HG03575 (cell line): Measurements from ENCODE around the gene MUTYH.
"Not testable (repeated sequence)": the region's sequence is repeated elsewhere in the genome, so short reads cannot be mapped to it uniquely, and the experiment has no call there.

Experiments used
- ATAC-seq: cut with Tn5 transposase; IDR thresholded peaks from one replicate; pipeline ENCODE4 v1.9.1; 2021; ENCODE audit not compliant: unreplicated experiment, insufficient number of reproducible peaks, low FRiP score; ENCODE audit errors: extremely low read depth

MUTYH gene

GRCh38 chr1:45339789-45340558 lies at the start of gene MUTYH, which contains the start of gene TOE1:
TSS of gene MUTYH (minus strand) at chr1:45340440. CDS start at chr1:45334505, 5,935 bp downstream.
TSS of gene TOE1 (plus strand) at chr1:45340170. CDS start at chr1:45340253, 83 bp downstream.
- no peak for ATAC-seq

- ATAC-seq: no peak
Observed at GRCh38 chr1:45386219-45386618, 46.0 kb upstream of the MUTYH start.

- ATAC-seq: no peak
Observed at GRCh38 chr1:45385302-45385701, 45.1 kb upstream of the MUTYH start.

- not testable (repeated sequence) for ATAC-seq
Observed at GRCh38 chr1:45384213-45384612, 44.0 kb upstream of the MUTYH start.

- no peak for ATAC-seq
Observed at GRCh38 chr1:45383191-45383590, 43.0 kb upstream of the MUTYH start.

GRCh38 chr1:45381243-45381642 lies 41.0 kb upstream of the MUTYH start:
- ATAC-seq: no peak

GRCh38 chr1:45380730-45381129 lies 40.5 kb upstream of the MUTYH start:
- ATAC-seq: no peak

- no peak for ATAC-seq
Observed at GRCh38 chr1:45380125-45380524, 39.9 kb upstream of the MUTYH start.

- ATAC-seq: no peak
Observed at GRCh38 chr1:45379524-45379923, 39.3 kb upstream of the MUTYH start.

- ATAC-seq: no peak
Observed at GRCh38 chr1:45378184-45378583, 37.9 kb upstream of the MUTYH start.

GRCh38 chr1:45375104-45376090 lies 35.2 kb upstream of the MUTYH start:
- ATAC-seq: no peak

GRCh38 chr1:45373573-45373972 lies 33.3 kb upstream of the MUTYH start:
- ATAC-seq: no peak

GRCh38 chr1:45370575-45370974 lies 30.3 kb upstream of the MUTYH start:
- ATAC-seq: no peak

- no peak for ATAC-seq
Observed at GRCh38 chr1:45365051-45365450, 24.8 kb upstream of the MUTYH start.

GRCh38 chr1:45364294-45364693 lies 24.1 kb upstream of the MUTYH start:
- no peak for ATAC-seq

GRCh38 chr1:45360981-45361380 lies 20.7 kb upstream of the MUTYH start:
- ATAC-seq: not testable (repeated sequence)

GRCh38 chr1:45359882-45360513 lies 19.8 kb upstream of the MUTYH start:
- ATAC-seq: no peak

- no peak for ATAC-seq
Observed at GRCh38 chr1:45356186-45356585, 15.9 kb upstream of the MUTYH start.

- ATAC-seq: no peak
Observed at GRCh38 chr1:45355683-45356082, 15.4 kb upstream of the MUTYH start.
